ENCODE measurements around the gene SMIM29.

Gene SMIM29

DNA sequence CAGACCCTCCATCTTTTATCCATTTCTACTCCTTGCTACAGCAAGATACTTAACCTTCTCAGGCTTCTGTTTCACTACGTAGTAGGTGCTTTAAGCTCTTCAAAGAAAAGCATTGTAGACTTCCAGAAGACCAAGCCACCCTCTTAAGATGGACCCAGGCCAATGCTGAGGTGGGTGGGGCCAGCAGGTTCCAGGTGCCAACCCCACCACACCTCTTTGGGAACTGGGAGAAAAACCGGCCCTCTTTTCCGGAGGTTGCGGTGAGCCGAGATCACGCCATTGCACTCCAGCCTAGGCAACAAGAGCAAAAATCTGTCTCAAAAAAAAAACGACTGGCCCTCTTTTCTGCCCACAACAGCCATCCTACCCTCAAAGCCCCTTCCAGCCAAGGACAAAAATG lies 22.7 kb downstream of the SMIM29 start:
- DNase-seq = no peak

GRCh38 chr6:34225551-34225950 lies 23.3 kb downstream of the SMIM29 start:
- no peak for DNase-seq

GRCh38 chr6:34223956-34224940 lies 24.6 kb downstream of the SMIM29 start:
- peak; percentile 95 for DNase-seq

DNA sequence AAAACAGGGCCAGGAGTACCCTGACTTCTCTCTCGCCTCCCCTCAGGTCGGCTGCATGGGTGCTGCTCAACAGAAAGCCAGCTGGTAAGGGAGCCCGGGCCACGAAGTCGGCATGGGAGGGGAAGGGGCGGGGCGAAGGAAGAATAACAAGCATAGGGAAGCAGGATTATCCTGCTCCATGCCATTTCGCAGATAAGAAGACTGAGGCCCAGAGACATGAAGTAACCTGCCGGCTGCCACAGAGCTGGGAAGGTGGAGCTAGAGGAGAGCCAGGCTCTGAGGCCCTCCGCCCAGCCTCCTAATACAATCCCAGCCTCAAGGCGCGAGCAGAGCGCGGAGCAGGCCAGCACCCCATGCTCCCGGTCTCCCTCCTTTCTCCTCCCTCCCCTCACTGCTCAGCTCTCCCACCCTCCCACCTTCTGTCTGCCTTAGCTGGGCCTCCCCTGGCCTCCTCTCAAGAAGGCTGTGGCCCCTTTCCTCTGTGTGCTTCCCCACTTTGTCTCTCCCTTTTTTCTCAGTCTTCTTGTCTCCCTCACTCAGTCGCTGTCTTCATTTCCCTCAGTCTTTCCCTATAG lies 25.3 kb downstream of the SMIM29 start:
- DNase-seq = no peak

GRCh38 chr6:34218691-34219090 lies 30.1 kb downstream of the SMIM29 start:
- DNase-seq = no peak

DNA sequence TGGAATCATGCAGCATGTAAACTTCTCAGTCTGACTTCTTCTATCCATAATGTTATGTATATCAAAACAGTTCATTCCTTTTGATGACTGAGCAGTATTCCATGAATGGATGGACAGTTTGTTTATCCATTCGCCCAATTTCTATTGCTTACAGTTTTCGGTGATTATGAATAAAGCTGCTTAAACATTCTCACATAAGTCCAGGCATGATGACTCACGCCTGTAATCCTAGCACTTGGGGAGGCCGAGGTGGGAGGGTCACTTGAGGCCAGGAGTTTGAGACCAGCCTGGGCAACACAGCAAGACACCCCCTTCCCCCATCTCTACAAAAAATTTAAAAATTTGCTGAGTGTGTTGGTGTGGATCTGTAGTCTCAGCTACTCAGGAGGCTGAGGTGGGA lies 35.0 kb downstream of the SMIM29 start:
- DNase-seq = no peak

DNA sequence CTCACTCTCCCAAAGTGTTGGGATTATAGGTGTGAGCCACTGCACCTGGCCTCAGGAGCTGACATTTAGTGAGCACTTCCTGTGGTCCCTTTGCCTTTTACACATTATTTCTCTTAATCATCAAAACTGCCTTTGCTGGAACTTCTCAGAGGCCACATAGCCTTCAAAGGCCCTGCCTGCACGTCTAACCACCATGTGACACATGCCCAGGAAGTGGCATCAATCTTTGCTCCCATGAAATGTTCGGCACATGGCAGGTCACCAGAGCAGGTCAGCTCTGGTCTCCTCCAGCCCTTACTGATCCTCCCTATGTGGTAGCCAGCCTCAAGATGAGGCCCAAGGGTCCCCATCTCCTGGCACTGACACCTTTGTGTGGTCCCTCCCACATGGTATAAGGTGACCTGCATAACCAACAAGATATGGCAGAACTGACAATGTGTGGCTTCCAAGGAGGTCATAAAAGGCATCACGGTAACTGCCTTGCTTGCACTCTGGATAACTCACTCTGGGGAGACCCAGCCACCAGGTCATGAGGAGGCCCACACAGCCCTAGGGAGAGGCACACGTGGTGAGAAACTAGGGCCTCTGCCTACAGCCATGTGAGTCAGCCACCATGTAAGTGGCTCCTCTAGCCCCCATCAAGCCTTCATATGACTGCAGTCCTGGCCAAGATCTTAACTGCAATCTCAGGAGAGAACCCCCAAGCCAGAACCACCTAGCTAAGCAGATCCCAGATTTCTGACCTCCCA lies 40.9 kb downstream of the SMIM29 start:
- DNase-seq = no peak

- DNase-seq = no peak
Measured at GRCh38 chr6:34206726-34207125, 42.1 kb downstream of the SMIM29 start.

DNA sequence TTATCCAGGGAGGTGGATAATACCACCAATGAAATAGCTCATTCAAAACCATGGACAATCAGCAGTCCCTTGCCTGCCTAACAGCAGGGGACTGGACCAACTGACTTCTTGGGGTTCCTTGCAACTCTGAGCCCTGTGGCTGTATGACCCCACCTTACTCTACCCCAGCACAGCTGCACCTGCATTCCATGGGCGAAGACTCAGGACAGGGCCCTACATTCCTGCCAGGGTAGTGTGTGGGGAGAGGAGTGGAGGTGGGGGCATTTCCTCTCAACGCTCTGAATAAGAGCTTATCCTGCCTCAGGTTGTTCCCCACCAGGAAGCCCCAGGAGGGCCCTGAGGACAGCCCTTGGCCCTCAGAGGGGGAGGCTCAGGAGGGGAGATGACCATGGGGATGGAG lies 42.9 kb downstream of the SMIM29 start:
- no peak for DNase-seq

DNA sequence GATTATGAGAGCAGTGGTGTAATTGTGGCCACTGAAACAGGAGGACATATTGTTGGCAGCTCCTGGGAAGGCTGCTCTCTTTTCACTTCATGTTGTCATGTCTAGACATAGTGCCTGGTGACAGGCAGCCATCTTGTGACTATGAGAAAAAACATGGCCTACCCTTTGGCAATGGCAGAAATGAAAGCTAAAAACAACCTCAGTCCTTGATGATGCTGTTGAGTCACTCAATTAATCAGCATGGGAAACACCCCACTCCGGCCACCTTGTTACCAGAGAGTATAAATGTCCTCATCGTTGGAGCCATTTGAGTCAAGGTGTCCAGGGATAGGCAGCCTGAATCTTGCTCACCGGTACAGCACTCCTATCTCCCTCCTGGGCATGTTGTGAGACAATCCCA lies 43.3 kb downstream of the SMIM29 start:
- no peak for DNase-seq

- DNase-seq = no peak
Measured at GRCh38 chr6:34204693-34205092, 44.1 kb downstream of the SMIM29 start.

GRCh38 chr6:34202329-34203201 lies 46.2 kb downstream of the SMIM29 start:
- DNase-seq = no peak

- no peak for DNase-seq
Measured at GRCh38 chr6:34201455-34202107, 47.2 kb downstream of the SMIM29 start.

DNA sequence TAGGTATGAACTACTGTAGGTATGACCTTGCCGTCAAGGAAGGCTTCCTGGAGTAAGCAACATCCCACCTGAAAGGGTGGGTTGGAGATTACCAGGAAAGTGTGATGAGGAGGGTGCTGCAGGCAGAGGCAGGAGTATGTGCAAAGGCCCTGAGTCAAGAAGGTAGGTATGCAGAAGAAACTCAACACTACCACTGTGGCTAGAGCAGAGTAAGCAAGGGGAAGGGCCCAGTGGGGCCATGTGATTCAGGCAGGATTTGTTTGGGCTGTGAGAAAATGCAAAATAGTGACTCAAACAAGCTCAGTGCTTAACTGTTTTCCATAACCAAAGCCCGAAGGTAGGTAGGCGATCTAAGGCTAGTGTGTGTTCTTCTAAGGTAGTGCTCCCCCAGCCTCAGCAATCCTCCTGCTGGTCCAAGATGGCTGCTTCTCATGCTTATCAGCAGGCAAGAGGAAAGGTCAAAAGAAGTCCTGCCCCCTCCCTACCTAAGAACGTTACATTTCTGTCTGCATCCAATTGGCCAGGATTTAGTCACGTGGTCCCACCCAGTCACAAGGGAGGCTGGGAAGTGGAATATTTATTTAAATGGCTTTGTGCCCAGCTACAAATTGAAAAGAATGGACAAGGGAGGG lies 48.4 kb downstream of the SMIM29 start:
- no peak for DNase-seq

GRCh38 chr6:34196833-34197195 lies 52.0 kb downstream of the SMIM29 start:
- DNase-seq = no peak

Data from fibroblast of skin of abdomen (primary cell).